SK-N-SH (cell line): ENCODE data around the gene PPA1. TPM values are rescaled to one million over a fixed set of nuclear protein-coding genes. Genes with fewer than 3 reads are reported as not detected.
"Not testable (repeated sequence)": the region's sequence is repeated elsewhere in the genome, so short reads cannot be mapped to it uniquely, and the experiment has no call there.

ENCODE experiments used
- CTCF ChIA-PET: fragments of 300-600, 350-600 bp; formaldehyde crosslinking; extraction: SDS; loops from one replicate; lab custom pipeline; 2021; lab: Yijun Ruan, JAX
- POLR2A ChIA-PET: fragments of 350-600 bp; sonication (Branson Sonifier 250); formaldehyde crosslinking; extraction: SDS; loops from one replicate; lab custom pipeline; 2020; ENCODE audit warnings: antibody characterized with exemption, inconsistent platforms; lab: Yijun Ruan, JAX
- DNase-seq: peaks from one replicate; pipeline ENCODE4 v3.0.0; 2012
- H2AFZ ChIP-seq: fragments of 200-600 bp; sonication (generic); 2 replicates; pipeline ENCODE4 v1.8.1; 2016; ENCODE audit warnings: antibody characterized with exemption, mild to moderate bottlenecking, low read depth
- H3F3A ChIP-seq: fragments of 200-600 bp; sonication (generic); replicated peaks from 2 replicates; pipeline ENCODE3; 2016; ENCODE audit warnings: antibody characterized with exemption, mild to moderate bottlenecking; ENCODE audit not compliant: insufficient read depth
- H3K27ac ChIP-seq, 2 experiments: fragments of 200-500 bp in 1 of 2; fragments of 200-600 bp in 1 of 2; sonication (Bioruptor generic) in 1 of 2; sonication (generic), shearing (Covaris generic) in 1 of 2; 2 replicates each; pipeline versions ENCODE4 v1.5.1 to v1.6.1; 2014 to 2016; ENCODE audit warnings: low read depth in 2 of 2, inconsistent platforms in 1 of 2, low read length in 1 of 2, mild to moderate bottlenecking in 1 of 2, mixed read lengths in 1 of 2
- H3K27me3 ChIP-seq: fragments of 200-600 bp; sonication (generic), shearing (Covaris generic); 2 replicates; pipeline ENCODE4 v1.6.1; 2016; ENCODE audit warnings: mixed run types; ENCODE audit not compliant: insufficient read depth
- H3K36me3 ChIP-seq, 2 experiments: fragments of 200-500 bp in 1 of 2; fragments of 200-600 bp in 1 of 2; sonication (Bioruptor generic) in 1 of 2; sonication (generic) in 1 of 2; replicated peaks in 1 of 2; 2 replicates each; pipeline versions ENCODE3 to v1.5.1; 2014 to 2016; ENCODE audit warnings: low read length in 1 of 2, mild to moderate bottlenecking in 1 of 2; ENCODE audit not compliant: insufficient read depth in 2 of 2, control insufficient read depth in 1 of 2
- H3K4me1 ChIP-seq, 2 experiments: fragments of 200-500 bp in 1 of 2; fragments of 200-600 bp in 1 of 2; sonication (Bioruptor generic) in 1 of 2; sonication (generic), shearing (Covaris generic) in 1 of 2; 2 replicates each; pipeline versions ENCODE4 v1.5.1 to v1.6.1; 2014 to 2016; ENCODE audit warnings: low read depth in 1 of 2, low read length in 1 of 2, mixed run types in 1 of 2; ENCODE audit not compliant: insufficient read depth in 2 of 2, control insufficient read depth in 1 of 2
- H3K4me2 ChIP-seq: fragments of 200-600 bp; sonication (generic), shearing (Covaris generic); 2 replicates; pipeline ENCODE4 v1.6.1; 2017; ENCODE audit warnings: mixed run types
- H3K4me3 ChIP-seq, 2 experiments: fragments of 200-500 bp in 1 of 2; fragments of 200-600 bp in 1 of 2; sonication (Bioruptor generic) in 1 of 2; sonication (generic), shearing (Covaris generic) in 1 of 2; 2 replicates each; pipeline versions ENCODE4 v1.5.1 to v1.8.1; 2014 to 2016; ENCODE audit warnings: low read depth in 2 of 2, inconsistent platforms in 1 of 2, low read length in 1 of 2, mild to moderate bottlenecking in 1 of 2, mixed read lengths in 1 of 2, moderate library complexity in 1 of 2
- H3K79me2 ChIP-seq: fragments of 200-600 bp; sonication (generic); 2 replicates; pipeline ENCODE4 v1.8.1; 2017; ENCODE audit warnings: mild to moderate bottlenecking; ENCODE audit not compliant: insufficient read depth
- H3K9ac ChIP-seq: fragments of 200-600 bp; sonication (generic); 2 replicates; pipeline ENCODE4 v1.6.1; 2017; ENCODE audit warnings: mixed run types
- H3K9me2 ChIP-seq: fragments of 200-600 bp; sonication (generic); 2 replicates; pipeline ENCODE4 v1.6.1; 2017; ENCODE audit warnings: mixed run types
- H3K9me3 ChIP-seq: fragments of 200-600 bp; sonication (generic); 2 replicates; pipeline ENCODE4 v1.6.1; 2017; ENCODE audit warnings: mixed run types, mild to moderate bottlenecking, moderate library complexity
- H4K20me1 ChIP-seq: fragments of 200-600 bp; sonication (generic); 2 replicates; pipeline ENCODE4 v1.6.1; 2017; ENCODE audit warnings: mild to moderate bottlenecking, mixed run types; ENCODE audit not compliant: insufficient read depth
- TCF12 ChIP-seq: IDR thresholded peaks from 2 replicates; pipeline ENCODE4 v1.4.0; 2012
- WGBS: methylation state at CpG from one replicate; pipeline ENCODE4 v1.1.6; 2017; ENCODE audit warnings: low lambda C conversion rate; 5-methylcytosine and 5-hydroxymethylcytosine counted together
- polyA plus RNA-seq, 3 experiments: library from polyadenylated mRNA; depleted of rRNA; stranded (reverse); fragments of >200 nt; gene quantifications; 2 replicates each; pipeline ENCODE4 v1.2.3, GENCODE V29; 2012

The PPA1 gene
- polyA plus RNA-seq, 1 of the 3 experiments (the other 2 are of a cell fraction) = 125 TPM

DNA sequence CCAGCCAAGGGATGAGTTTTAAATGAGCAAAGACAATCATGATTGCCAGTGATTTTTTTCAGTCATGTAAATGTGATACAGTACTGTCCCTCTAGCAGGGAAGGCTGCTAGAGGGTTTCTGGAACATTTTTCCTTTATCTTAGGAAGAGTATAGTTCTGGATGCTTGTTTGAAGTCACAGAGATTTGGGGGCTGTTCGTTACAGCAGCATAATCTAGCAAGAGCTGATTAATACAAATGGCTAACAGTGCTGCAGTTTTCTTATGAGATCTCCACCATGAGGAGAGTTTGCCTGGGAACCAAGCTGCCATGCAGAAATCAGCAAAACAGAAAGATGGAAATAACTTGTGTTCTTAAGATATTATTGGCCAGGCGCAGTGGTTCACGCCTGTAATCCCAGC is 7.9 kb upstream of the PPA1 start (continued):
- TF ChIP-seq TCF12 = no peak

GRCh38 chr10:70239986-70240385 is 6.8 kb upstream of the PPA1 start:
- CTCF ChIA-PET, H4K20me1 ChIP-seq, H3K9ac ChIP-seq, H3K79me2 ChIP-seq, DNase-seq, H2AFZ ChIP-seq, H3K27ac ChIP-seq, H3K4me2 ChIP-seq, POLR2A ChIA-PET, H3K9me2 ChIP-seq, H3K4me1 ChIP-seq, H3K9me3 ChIP-seq, H3F3A ChIP-seq, H3K4me3 ChIP-seq, H3K36me3 ChIP-seq: not testable (repeated sequence)
- peaks cover 16% of the 10 kb centered on the region; the same call in 1 of the 2 replicates for H3K27me3 ChIP-seq
- 83% methylated on average over 5 of the region's 21 CpGs for WGBS

DNA sequence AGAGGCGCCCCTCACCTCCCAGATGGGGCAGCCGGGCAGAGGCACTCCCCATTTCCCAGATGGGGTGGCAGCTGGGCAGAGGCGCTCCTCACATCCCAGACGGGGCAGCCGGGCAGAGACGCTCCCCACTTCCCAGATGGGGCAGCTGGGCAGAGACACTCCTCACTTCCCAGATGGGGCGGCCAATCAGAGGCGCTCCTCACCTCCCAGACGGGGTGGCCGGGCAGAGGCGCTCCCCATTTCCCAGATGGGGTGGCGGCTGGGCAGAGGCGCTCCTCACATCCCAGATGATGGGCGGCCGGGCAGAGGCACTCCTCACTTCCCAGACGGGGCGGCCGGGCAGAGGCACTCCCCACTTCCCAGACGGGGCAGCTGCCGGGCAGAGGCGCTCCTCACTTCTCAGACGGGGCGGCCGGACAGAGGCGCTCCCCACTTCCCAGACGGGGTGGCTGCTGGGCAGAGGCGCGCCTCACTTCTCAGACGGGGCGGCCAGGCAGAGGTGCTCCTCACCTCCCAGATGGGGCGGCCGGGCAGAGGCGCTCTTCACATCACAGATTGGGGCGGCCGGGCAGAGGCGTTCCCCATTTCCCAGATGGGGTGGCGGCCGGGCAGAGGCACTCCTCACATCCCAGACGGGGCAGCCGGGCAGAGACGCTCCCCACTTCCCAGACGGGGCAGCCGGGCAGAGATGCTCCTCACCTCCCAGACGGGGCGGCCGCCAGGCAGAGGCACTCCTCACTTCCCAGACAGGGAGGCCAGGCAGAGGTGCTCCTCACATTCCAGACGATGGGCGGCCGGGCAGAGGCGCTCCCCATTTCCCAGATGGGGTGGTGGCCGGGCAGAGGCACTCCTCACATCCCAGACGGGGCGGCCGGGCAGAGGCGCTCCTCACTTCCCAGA is 6.1 kb upstream of the PPA1 start:
- H3F3A ChIP-seq, CTCF ChIA-PET, H3K36me3 ChIP-seq, H3K79me2 ChIP-seq, H3K4me2 ChIP-seq, H3K9ac ChIP-seq, H3K9me3 ChIP-seq, H3K4me1 ChIP-seq, H3K27ac ChIP-seq, H2AFZ ChIP-seq, POLR2A ChIA-PET, DNase-seq, H4K20me1 ChIP-seq, H3K9me2 ChIP-seq, H3K4me3 ChIP-seq: not testable (repeated sequence)
- 73% methylated on average over 6 of the region's 55 CpGs for WGBS
- peaks cover 11% of the 10 kb centered on the region; the same call in 1 of the 2 replicates for H3K27me3 ChIP-seq

DNA sequence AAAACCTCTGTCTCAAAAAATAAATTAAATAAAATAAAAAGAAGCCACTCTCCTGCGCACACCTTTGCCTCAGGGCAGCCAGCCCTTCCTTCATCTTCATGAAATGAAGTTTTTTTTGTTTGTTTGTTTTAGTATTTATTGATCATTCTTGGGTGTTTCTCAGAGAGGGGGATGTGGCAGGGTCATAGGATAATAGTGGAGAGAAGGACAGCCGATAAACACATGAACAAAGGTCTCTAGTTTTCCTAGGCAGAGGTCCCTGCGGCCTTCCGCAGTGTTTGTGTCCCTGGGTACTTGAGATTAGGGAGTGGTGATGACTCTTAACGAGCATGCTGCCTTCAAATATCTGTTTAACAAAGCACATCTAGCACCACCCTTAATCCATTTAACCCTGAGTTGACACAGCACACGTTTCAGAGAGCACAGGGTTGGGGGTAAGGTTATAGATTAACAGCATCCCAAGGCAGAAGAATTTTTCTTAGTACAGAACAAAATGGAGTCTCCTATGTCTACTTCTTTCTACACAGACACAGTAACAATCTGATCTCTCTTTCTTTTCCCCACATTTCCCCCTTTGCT is 4.8 kb upstream of the PPA1 start:
- H3K4me1 ChIP-seq, H3K9ac ChIP-seq, H2AFZ ChIP-seq, DNase-seq, H3K4me3 ChIP-seq, H3F3A ChIP-seq, H3K9me3 ChIP-seq, H3K27me3 ChIP-seq, POLR2A ChIA-PET, H3K79me2 ChIP-seq, H4K20me1 ChIP-seq, H3K4me2 ChIP-seq, H3K27ac ChIP-seq, H3K9me2 ChIP-seq, H3K36me3 ChIP-seq: not testable (repeated sequence)
- WGBS = 60% methylated on average over 6 of the region's 6 CpGs
- CTCF ChIA-PET = interaction anchor here (1.3 kb wide), 1 partner anchor 27 kb away, joined by 4 read pairs; no protein-coding TSS in a partner anchor
